Measurements from ENCODE around the gene KIF2A. TPM values are rescaled to one million over a fixed set of nuclear protein-coding genes. Genes with fewer than 3 reads are reported as not detected.
A peak's percentile ranks its signal among the peaks of the same experiment; 100 is the strongest.
"Not testable (repeated sequence)": the region's sequence is repeated elsewhere in the genome, so short reads cannot be mapped to it uniquely, and the experiment has no call there.

Gene KIF2A
- total RNA-seq, 1 donor from 2014 or later, result 34.2 TPM

DNA sequence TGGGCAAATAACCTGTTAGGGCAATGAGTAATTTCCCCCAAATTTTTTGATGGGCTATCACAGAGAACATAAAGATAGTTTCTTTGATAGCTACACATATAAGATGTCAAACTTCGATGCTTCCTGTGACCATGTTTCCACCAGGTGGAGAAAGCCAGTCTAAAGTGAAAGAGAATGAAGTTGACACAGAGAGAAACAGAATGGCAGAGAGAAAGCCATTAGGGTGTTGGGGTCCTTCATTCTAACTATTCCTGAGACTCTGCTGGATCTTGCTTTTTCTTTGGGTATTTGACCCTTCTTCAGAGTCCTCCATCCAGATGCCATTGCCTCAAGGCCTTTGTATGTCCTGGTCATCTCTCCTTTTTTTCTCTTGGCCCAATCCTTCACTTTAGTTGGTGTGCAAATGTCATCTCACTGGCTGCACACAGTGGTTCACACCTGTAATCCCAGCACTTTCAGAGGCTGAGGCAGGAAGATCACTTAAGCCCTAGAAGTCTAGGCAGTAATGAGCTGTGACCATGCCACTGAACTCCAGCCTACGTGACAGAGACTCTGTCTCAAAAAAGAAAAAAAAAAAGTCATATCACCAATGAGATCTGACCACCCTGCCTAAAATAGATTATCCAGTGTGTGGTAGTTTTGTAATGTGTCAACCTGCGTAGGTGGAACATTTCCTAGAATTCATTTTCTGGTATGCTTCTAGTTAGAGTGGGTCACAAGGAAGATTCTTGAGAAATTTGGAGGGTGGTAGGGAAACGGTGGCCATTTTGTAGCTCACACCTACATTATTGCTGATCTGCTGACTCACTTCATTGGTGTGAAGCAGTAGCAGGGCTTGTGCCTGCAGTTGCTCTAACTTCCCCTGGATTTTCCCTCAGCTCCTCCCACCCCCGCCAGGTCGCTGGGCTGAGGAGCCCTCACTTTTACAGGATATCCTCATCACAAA is 20.8 kb upstream of the KIF2A start:
- H3K4me3 ChIP-seq (ENCODE audit: low read depth, low read length), result no peak overlapping the region
- H3K27me3 ChIP-seq (ENCODE audit: control insufficient read depth, insufficient read depth, low read length), result no peaks in the 10 kb centered on the region
- no peak for FAIRE-seq
- DNase-seq (ENCODE audit: low read depth), result no peak
- TF ChIP-seq, protein P1, sequence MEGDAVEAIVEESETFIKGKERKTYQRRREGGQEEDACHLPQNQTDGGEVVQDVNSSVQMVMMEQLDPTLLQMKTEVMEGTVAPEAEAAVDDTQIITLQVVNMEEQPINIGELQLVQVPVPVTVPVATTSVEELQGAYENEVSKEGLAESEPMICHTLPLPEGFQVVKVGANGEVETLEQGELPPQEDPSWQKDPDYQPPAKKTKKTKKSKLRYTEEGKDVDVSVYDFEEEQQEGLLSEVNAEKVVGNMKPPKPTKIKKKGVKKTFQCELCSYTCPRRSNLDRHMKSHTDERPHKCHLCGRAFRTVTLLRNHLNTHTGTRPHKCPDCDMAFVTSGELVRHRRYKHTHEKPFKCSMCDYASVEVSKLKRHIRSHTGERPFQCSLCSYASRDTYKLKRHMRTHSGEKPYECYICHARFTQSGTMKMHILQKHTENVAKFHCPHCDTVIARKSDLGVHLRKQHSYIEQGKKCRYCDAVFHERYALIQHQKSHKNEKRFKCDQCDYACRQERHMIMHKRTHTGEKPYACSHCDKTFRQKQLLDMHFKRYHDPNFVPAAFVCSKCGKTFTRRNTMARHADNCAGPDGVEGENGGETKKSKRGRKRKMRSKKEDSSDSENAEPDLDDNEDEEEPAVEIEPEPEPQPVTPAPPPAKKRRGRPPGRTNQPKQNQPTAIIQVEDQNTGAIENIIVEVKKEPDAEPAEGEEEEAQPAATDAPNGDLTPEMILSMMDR (IDR thresholded peaks at IDR 0.05; ENCODE audit: insufficient read depth, low read length, severe bottlenecking), result no peak
- H3K36me3 ChIP-seq (ENCODE audit: control insufficient read depth, insufficient read depth, low read length), result no peaks in the 10 kb centered on the region

DNA sequence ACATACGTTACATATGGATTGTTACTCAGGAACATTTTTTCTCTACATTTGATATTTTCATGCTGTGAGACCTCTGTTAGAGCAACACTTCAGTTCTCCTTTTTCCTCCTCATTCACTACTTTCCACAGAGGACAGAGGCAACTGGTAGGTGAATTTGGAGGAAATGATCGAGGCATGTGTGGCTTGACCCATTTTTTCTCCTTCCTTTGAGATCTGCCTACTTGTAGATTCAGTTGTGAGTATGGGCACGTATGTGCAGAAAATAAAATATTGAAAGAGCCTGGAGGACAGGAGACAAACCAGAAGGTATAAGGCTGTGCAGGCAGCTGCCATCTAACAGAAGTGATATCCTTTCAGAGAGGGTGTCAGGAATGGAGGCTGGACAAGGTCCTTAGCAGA is 19.2 kb upstream of the KIF2A start:
- DNase-seq (ENCODE audit: low read depth), result no peak
- TF ChIP-seq, protein P1 (IDR thresholded peaks at IDR 0.05; ENCODE audit: insufficient read depth, low read length, severe bottlenecking), result no peak
- Histone ChIP-seq H3K4me3 (ENCODE audit: low read depth, low read length) (no peak overlapping the region), H3K36me3 (ENCODE audit: control insufficient read depth, insufficient read depth, low read length) (no peaks in the 10 kb centered on the region), H3K27me3 (ENCODE audit: control insufficient read depth, insufficient read depth, low read length) (no peaks in the 10 kb centered on the region)
- no peak for FAIRE-seq

DNA sequence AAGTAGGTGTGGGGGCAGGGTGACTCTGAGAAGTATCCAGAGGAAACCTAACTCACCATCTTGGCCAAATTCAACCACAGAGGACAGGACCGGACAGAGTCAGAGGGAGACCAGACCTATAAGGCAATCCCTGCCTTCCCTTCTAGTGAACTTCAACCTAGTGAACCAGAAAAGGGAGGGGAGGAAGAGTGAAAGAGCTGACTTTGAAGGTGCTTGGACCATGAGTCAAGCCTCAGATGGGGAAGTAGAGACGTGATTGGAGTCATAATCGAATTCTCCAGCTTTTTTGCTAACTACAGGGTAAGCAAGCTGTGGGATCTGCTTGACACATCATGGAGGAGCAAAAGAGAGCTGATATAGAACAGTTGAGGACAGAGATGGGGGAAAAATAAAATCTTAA is 18.8 kb upstream of the KIF2A start:
- Histone ChIP-seq H3K27me3 (ENCODE audit: control insufficient read depth, insufficient read depth, low read length) (no peaks in the 10 kb centered on the region), H3K36me3 (ENCODE audit: control insufficient read depth, insufficient read depth, low read length) (no peaks in the 10 kb centered on the region), H3K4me3 (ENCODE audit: low read depth, low read length) (no peak overlapping the region)
- DNase-seq (ENCODE audit: low read depth) (peak; percentile 40), FAIRE-seq (no peak)
- TF ChIP-seq, protein P1 (IDR thresholded peaks at IDR 0.05; ENCODE audit: insufficient read depth, low read length, severe bottlenecking), result no peak

DNA sequence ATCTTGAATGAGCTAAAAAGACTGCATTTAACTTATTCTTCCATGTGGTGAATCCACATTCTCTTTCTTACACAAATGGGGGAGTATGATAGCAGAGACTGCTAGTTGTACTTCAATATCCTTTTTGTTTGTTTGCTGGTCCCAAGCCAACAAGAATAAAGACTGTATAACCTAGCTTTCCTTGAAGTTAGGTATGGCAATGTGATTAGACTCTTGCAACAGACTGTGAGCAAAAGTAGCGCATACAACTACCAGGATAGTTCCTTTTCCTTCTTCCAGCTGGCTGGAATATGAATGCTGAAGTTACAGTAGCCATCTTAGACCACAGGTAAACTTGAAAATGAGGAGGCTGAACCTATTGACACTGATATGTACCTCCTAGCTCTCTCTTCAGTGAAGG is 17.9 kb upstream of the KIF2A start:
- H3K27me3 ChIP-seq (ENCODE audit: control insufficient read depth, insufficient read depth, low read length), result no peaks in the 10 kb centered on the region
- H3K4me3 ChIP-seq (ENCODE audit: low read depth, low read length), result no peak overlapping the region
- FAIRE-seq (no peak), DNase-seq (ENCODE audit: low read depth) (no peak)
- no peaks in the 10 kb centered on the region for H3K36me3 ChIP-seq (ENCODE audit: control insufficient read depth, insufficient read depth, low read length)
- TF ChIP-seq, protein P1 (IDR thresholded peaks at IDR 0.05; ENCODE audit: insufficient read depth, low read length, severe bottlenecking), result no peak

DNA sequence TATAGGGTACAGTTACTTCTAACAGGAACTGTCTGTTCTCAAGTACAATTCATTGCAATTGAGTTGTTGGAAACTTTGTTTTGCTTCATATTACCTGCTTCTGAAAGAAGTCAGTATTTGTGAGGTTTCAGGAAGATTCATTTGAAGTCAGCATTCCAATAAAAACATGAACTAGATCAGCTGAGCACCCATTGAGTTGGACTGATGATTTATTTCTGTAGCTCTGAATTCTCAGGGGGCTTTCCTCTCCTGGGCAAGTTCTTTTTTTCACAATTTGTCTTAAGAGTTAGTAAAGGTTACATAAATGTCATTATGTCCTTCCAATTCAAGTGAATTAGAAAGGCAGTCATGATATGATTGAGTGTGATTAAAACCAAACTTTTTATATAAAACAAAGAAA is 16.2 kb upstream of the KIF2A start:
- DNase-seq (ENCODE audit: low read depth) (no peak), FAIRE-seq (no peak)
- TF ChIP-seq, protein P1 (IDR thresholded peaks at IDR 0.05; ENCODE audit: insufficient read depth, low read length, severe bottlenecking), result no peak
- Histone ChIP-seq H3K36me3 (ENCODE audit: control insufficient read depth, insufficient read depth, low read length) (no peaks in the 10 kb centered on the region), H3K27me3 (ENCODE audit: control insufficient read depth, insufficient read depth, low read length) (no peaks in the 10 kb centered on the region), H3K4me3 (ENCODE audit: low read depth, low read length) (no peak overlapping the region)

DNA sequence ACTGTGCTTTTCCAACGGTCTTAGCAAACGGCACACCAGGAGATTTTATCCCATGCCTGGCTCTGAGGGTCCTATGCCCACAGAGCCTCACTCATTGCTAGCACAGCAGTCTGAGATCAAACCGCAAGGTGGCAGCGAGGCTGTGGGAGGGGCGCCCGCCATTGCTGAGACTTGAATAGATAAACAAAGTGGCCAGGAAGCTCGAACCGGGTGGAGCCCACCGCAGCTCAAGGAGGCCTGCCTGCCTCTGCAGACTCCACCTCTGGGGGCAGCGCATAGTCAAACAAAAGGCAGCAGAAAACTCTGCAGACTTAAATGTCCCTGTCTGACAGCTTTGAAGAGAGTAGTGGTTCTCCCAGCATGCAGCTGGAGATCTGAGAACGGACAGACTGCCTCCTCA is 14.2 kb upstream of the KIF2A start:
- not testable (repeated sequence) for H3K4me3 ChIP-seq (ENCODE audit: low read depth, low read length); FAIRE-seq; DNase-seq (ENCODE audit: low read depth); H3K27me3 ChIP-seq (ENCODE audit: control insufficient read depth, insufficient read depth, low read length); H3K36me3 ChIP-seq (ENCODE audit: control insufficient read depth, insufficient read depth, low read length)
